Measurements from ENCODE around the gene TNIK. TPM values are rescaled to one million over a fixed set of nuclear protein-coding genes. Genes with fewer than 3 reads are reported as not detected.
A peak's percentile ranks its signal among the peaks of the same experiment; 100 is the strongest.

TNIK gene
- total RNA-seq, 1 donor from 2014 or later: 1.1 TPM

GRCh38 chr3:171353423-171353822, 106.8 kb downstream of the TNIK start:
- DNase-seq (ENCODE audit: low read depth): peak; percentile 93
- Histone ChIP-seq H3K27me3 (ENCODE audit: control insufficient read depth, insufficient read depth, low read length) (no peaks in the 10 kb centered on the region), H3K4me3 (ENCODE audit: low read depth, low read length) (no peak overlapping the region), H3K36me3 (ENCODE audit: control insufficient read depth, insufficient read depth, low read length) (no peaks in the 10 kb centered on the region)
- TF ChIP-seq CTCF (IDR thresholded peaks at IDR 0.05; ENCODE audit: insufficient read depth, low read length, severe bottlenecking): no peak
- no peak for FAIRE-seq

- FAIRE-seq (no peak), DNase-seq (ENCODE audit: low read depth) (no peak)
- no peak for TF ChIP-seq CTCF (IDR thresholded peaks at IDR 0.05; ENCODE audit: insufficient read depth, low read length, severe bottlenecking)
- Histone ChIP-seq H3K27me3 (ENCODE audit: control insufficient read depth, insufficient read depth, low read length) (no peaks in the 10 kb centered on the region), H3K36me3 (ENCODE audit: control insufficient read depth, insufficient read depth, low read length) (no peaks in the 10 kb centered on the region), H3K4me3 (ENCODE audit: low read depth, low read length) (no peak overlapping the region)
Measured at GRCh38 chr3:171352387-171352935, 107.7 kb downstream of the TNIK start.

- no peaks in the 10 kb centered on the region for H3K36me3 ChIP-seq (ENCODE audit: control insufficient read depth, insufficient read depth, low read length)
- no peaks in the 10 kb centered on the region for H3K27me3 ChIP-seq (ENCODE audit: control insufficient read depth, insufficient read depth, low read length)
- no peak for FAIRE-seq
- H3K4me3 ChIP-seq (ENCODE audit: low read depth, low read length): no peak overlapping the region
- peak; percentile 95 for DNase-seq (ENCODE audit: low read depth)
- TF ChIP-seq CTCF (IDR thresholded peaks at IDR 0.05; ENCODE audit: insufficient read depth, low read length, severe bottlenecking): no peak
Measured at GRCh38 chr3:171351676-171352075, 108.5 kb downstream of the TNIK start.

- Histone ChIP-seq H3K36me3 (ENCODE audit: control insufficient read depth, insufficient read depth, low read length) (no peaks in the 10 kb centered on the region), H3K4me3 (ENCODE audit: low read depth, low read length) (no peak overlapping the region), H3K27me3 (ENCODE audit: control insufficient read depth, insufficient read depth, low read length) (no peaks in the 10 kb centered on the region)
- FAIRE-seq (no peak), DNase-seq (ENCODE audit: low read depth) (no peak)
- no peak for TF ChIP-seq CTCF (IDR thresholded peaks at IDR 0.05; ENCODE audit: insufficient read depth, low read length, severe bottlenecking)
Measured at GRCh38 chr3:171350364-171350763, 109.8 kb downstream of the TNIK start.

GRCh38 chr3:171349392-171349791, 110.8 kb downstream of the TNIK start:
- TF ChIP-seq CTCF (IDR thresholded peaks at IDR 0.05; ENCODE audit: insufficient read depth, low read length, severe bottlenecking): no peak
- Histone ChIP-seq H3K4me3 (ENCODE audit: low read depth, low read length) (no peak overlapping the region), H3K36me3 (ENCODE audit: control insufficient read depth, insufficient read depth, low read length) (no peaks in the 10 kb centered on the region), H3K27me3 (ENCODE audit: control insufficient read depth, insufficient read depth, low read length) (no peaks in the 10 kb centered on the region)
- FAIRE-seq (no peak), DNase-seq (ENCODE audit: low read depth) (peak; percentile 38)

- Histone ChIP-seq H3K36me3 (ENCODE audit: control insufficient read depth, insufficient read depth, low read length) (no peaks in the 10 kb centered on the region), H3K4me3 (ENCODE audit: low read depth, low read length) (no peak overlapping the region), H3K27me3 (ENCODE audit: control insufficient read depth, insufficient read depth, low read length) (no peaks in the 10 kb centered on the region)
- DNase-seq (ENCODE audit: low read depth) (no peak), FAIRE-seq (no peak)
- TF ChIP-seq CTCF (IDR thresholded peaks at IDR 0.05; ENCODE audit: insufficient read depth, low read length, severe bottlenecking): no peak
Measured at GRCh38 chr3:171348121-171348520, 112.1 kb downstream of the TNIK start.
